Esophagus mucosa (tissue), 1 donor: ENCODE data around the gene TMEM203. TPM values are rescaled to one million over a fixed set of nuclear protein-coding genes. Genes with fewer than 3 reads are reported as not detected.
"Not testable (repeated sequence)": the region's sequence is repeated elsewhere in the genome, so short reads cannot be mapped to it uniquely, and the experiment has no call there.

Experiments used
- ATAC-seq: fragments of 200-7000 bp; cut with Tn5 transposase; one replicate; pipeline ENCODE4 v1.9.1; 2020
- total RNA-seq: library from RNA; stranded (reverse); gene quantifications from one replicate; pipeline ENCODE4 v1.2.4, GENCODE V29; 2023
- donor health status: DM: yes; HTN: yes; CAD: no.

TMEM203 gene
- total RNA-seq, 1 donor from 2014 or later, result 24.8 TPM

DNA sequence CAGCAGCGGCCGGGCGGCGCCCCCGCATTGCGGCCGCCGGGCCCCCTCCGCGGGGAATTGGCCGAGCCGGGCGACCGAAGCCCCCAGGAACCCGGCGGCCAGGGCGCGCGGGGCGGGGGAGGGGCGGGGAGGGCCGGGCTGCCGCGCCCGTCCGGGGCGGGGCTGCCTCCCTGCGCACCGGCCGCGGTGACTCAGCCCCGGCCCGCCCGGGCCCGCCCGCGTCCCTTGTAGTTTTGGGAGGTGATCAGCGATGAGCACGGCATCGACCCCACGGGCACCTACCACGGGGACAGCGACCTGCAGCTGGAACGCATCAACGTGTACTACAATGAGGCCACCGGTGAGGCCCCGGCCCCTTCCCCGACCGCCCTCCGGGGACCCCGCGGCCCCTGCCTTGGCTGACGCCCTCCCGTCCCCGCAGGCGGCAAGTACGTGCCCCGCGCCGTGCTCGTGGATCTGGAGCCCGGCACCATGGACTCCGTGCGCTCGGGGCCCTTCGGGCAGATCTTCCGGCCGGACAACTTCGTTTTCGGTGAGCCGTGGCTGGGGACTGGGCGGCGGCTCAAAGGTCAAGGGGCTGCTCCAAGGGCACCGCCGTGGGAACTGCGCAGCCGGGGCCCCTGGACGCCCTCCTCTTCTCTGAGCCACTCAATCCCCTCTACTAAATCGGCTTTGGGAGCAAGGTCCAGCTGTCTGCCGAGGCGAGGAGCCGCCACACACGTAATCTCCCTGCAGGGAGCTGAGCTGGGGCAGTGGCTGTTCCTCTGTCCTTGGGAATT, 36.2 kb upstream of the TMEM203 start:
- ATAC-seq, result peak; percentile 35

- ATAC-seq, result peak; percentile 77
These were observed 35.5 kb upstream of the TMEM203 start, which contains the start of gene TUBB4B for GRCh38 chr9:137240841-137241489. Gene TUBB4B (plus strand): TSS chr9:137241287. CDS start chr9:137241361, 74 bp downstream.

GRCh38 chr9:137240318-137240840, 34.9 kb upstream of the TMEM203 start:
- ATAC-seq, result peak; percentile 38

- ATAC-seq, result not testable (repeated sequence)
These were observed 34.2 kb upstream of the TMEM203 start for GRCh38 chr9:137239541-137240200.

GRCh38 chr9:137237759-137238726, 32.6 kb upstream of the TMEM203 start:
- ATAC-seq, result no peak

DNA sequence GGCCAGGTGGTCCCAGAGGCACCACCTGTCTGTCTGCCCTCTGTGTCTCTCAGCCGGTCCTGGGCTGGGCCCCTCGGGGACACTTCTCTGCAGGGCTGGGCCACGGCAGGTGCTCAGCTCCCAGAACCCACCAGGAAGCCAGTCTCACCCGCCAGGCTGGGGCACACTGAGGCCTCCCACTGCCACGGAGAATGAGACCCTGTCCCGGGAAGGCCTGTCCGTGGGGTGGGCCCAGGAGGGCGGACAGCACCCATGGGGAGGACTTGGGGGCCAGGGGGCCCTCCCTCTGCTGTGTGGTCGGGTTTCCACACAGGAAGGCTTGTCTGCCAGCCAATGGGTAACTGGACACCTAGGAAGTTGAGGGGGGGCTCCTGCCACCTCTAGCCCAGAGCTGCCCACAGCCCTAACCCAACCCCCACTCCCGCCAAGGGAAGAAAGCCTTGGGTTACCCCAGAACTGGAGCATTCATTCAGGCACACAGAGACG, 31.5 kb upstream of the TMEM203 start:
- ATAC-seq, result no peak

- ATAC-seq, result peak; percentile 42
These were observed 30.9 kb upstream of the TMEM203 start for GRCh38 chr9:137236238-137236935.

DNA sequence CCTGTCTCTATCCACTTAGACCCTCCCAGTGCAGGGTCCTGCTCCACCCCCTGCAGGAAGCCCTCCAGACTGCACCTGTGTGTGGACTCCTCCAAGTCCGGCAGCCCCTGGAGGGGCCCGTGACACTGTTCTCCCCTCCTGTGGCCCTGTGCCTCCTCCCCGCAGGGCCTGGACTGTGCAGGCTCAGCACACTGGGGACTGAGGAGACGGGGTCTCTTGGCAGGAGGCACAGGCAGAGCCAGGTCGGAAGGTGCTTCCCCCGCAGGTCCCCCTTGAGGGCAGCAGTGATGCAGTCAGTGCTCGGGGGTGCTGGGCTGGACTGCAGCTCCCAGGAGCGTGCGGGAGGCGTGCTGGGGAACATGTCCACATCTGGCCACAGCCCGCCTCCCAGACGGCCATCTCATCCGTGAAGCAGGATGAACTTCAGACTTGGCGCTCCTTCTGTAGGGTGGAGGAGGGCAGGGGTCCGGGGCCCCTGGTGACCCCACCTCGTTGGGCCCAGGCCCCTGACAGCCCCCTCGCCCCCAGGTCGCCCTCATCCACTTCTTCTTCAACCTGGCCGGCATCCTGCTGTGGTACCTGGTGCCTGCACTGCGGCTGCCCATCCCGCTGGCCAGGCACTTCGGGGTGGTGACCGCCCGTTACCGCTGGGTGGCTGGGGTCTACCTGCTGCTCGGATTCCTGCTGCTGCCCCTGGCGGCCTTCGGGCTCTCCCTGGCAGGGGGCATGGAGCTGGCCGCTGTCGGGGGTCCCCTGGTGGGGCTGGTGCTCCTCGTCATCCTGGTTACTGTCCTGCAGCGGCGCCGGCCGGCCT, 30.2 kb upstream of the TMEM203 start:
- no peak for ATAC-seq

DNA sequence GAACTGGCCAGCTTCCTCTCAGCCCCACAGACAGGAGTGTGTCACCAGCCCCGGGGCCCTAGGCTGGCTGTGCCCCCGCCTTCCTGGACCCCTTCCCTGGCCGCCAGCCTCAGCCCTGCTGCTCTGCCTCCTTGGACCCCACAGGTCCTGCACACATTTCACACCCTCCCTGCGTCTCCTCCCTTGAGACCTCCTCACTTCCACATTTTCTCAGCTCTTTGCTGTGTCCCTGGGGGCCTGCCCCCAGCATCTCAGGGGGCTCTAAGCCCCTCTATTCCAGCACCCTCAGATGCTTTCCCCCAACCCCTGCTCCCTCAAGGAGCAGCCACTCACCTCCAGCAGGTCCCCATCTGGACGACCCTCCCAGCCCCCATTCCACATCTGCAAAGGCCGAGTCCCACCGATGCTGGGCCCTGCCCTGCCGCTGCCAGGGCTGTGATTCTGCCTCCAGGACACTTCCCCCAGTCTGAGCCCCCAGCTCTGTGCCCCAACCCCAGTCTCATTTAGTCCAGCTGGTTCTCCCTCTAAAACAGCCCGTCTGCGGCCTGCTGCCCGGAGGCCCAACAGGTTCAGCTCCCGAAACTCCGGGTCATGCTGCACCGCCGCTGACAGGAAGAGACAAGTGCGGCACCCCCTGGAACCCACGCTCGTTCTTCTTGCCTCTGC, 29.4 kb upstream of the TMEM203 start:
- ATAC-seq, result no peak

GRCh38 chr9:137234055-137234697, 28.7 kb upstream of the TMEM203 start:
- no peak for ATAC-seq

DNA sequence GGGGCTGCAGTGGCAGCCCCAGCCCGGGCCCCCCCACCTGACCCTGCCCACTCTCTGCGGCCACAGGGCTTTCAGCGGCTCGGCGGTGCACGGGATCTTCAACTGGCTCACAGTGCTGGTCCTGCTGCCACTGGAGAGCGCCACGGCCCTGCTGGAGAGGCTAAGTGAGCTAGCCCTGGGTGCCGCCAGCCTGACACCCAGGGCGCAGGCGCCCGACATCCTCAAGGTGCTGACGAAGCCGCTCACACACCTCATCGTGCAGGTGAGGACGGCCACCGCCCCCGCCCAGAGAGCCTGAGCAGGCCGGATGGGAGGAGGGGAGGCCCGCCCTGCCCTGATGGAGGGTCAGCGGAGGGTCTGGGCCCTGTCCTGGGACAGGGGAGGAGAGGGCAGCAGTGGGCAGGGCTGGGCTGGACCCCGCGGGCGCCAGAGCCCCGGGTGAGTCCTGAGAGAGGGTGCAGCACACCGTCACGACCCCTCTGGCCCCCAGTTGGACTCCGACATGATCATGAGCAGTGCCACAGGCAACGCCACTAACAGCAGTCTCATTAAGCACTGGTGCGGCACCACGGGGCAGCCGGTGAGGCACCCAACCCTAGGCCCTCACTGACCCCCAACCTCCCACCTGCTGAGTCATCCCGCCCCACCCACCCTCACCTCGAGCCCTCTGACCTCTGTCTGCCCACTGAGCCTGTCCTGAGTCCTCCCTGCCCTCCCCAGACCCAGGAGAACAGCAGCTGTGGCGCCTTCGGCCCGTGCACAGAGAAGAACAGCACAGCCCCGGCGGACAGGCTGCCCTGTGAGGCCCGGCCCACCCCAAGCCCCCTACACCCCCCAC, 27.9 kb upstream of the TMEM203 start:
- peak; percentile 0 for ATAC-seq

DNA sequence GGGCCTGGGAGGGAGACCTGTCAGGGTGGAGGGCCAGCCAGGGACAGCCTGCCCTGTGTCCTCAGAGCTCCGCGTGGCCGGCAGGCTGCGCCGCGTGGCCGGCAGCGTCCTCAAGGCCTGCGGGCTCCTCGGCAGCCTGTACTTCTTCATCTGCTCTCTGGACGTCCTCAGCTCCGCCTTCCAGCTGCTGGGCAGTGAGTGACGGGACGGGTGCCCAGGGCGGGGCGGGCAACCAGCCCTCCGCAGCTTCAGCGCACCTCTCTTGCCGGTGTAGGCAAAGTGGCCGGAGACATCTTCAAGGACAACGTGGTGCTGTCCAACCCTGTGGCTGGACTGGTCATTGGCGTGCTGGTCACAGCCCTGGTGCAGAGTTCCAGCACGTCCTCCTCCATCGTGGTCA, 27.1 kb upstream of the TMEM203 start:
- ATAC-seq, result no peak

- ATAC-seq, result no peak
These were observed 26.7 kb upstream of the TMEM203 start for GRCh38 chr9:137232101-137232500.

GRCh38 chr9:137231372-137232039, 26.1 kb upstream of the TMEM203 start:
- ATAC-seq, result no peak

- no peak for ATAC-seq
These were observed 25.4 kb upstream of the TMEM203 start, which contains the start of gene SLC34A3 for GRCh38 chr9:137230705-137231371. Gene SLC34A3 (plus strand): TSS chr9:137230901. CDS start chr9:137231703, 802 bp downstream.

GRCh38 chr9:137229903-137230704, 24.7 kb upstream of the TMEM203 start:
- no peak for ATAC-seq
